Esophagus squamous epithelium (tissue), 4 donors: Measurements from ENCODE around the gene GNPTG.

Source experiments
- POLR2A ChIP-seq, 4 donors: fragments of 450-650 bp; IDR thresholded peaks; one replicate each; pipeline ENCODE4 v1.6.1; 2017; ENCODE audit warnings: antibody characterized with exemption in 4 of 4, mild to moderate bottlenecking in 4 of 4, moderate library complexity in 3 of 4
- TF ChIP-seq, protein P1 (sequence below), 6 experiments: fragments of 450-650 bp in 4 of 6; fragments of 200-600 bp in 2 of 6; sonication (generic) in 2 of 6; IDR thresholded peaks; one replicate each; pipeline ENCODE4 v1.5.1; 2016 to 2019; ENCODE audit warnings: antibody characterized with exemption in 6 of 6, mild to moderate bottlenecking in 4 of 6, moderate library complexity in 4 of 6

GRCh38 chr16:1347286-1347855 is 4.4 kb upstream of the GNPTG start:
- TF ChIP-seq, protein P1, sequence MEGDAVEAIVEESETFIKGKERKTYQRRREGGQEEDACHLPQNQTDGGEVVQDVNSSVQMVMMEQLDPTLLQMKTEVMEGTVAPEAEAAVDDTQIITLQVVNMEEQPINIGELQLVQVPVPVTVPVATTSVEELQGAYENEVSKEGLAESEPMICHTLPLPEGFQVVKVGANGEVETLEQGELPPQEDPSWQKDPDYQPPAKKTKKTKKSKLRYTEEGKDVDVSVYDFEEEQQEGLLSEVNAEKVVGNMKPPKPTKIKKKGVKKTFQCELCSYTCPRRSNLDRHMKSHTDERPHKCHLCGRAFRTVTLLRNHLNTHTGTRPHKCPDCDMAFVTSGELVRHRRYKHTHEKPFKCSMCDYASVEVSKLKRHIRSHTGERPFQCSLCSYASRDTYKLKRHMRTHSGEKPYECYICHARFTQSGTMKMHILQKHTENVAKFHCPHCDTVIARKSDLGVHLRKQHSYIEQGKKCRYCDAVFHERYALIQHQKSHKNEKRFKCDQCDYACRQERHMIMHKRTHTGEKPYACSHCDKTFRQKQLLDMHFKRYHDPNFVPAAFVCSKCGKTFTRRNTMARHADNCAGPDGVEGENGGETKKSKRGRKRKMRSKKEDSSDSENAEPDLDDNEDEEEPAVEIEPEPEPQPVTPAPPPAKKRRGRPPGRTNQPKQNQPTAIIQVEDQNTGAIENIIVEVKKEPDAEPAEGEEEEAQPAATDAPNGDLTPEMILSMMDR (IDR thresholded peaks at IDR 0.05), result peak in 1 of 6 experiments; percentile 2
- no peak for TF ChIP-seq POLR2A (IDR thresholded peaks at IDR 0.05)
